COR-L47 (cell line): ENCODE results near the gene BABAM2.

Experiments
- DNase-seq: peaks from one replicate; lab custom pipeline; 2025; lab: John Stamatoyannopoulos, UW

The BABAM2 gene

DNA sequence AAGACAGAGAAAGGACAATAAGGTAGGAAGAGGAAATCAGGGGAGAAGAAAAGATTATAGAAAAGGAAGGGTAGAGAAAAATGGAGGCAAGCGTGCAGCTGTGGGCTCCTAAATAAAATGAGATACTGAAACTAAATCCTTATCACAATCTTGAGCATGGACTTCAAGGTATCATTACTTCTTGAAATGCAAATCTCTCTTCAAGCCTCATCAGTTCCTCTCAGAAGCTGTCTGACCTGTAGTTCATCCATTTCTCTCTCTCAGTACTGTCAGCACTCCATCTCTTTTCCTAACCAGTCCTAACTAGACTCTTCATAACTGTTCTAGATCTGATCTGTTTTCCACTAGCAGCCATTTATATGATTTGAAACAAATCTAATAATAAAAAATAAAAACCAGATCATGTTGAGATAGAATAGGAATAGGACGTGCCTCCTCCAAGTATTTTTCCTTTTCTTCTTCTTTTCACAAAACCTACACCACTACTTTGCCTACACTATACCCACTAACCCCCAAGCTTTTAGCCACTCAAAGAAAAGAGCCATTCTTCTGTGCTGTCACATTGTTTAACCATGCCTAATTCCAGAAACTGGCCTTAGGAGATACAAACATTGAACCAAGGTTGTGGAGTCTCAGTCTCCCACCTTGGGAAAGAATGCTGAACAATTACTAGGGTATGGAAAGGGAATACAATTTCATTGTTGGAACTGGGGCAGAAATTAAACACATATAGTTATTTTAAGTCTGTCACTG lies 21.1 kb downstream of the BABAM2 start:
- DNase-seq = no peak

DNA sequence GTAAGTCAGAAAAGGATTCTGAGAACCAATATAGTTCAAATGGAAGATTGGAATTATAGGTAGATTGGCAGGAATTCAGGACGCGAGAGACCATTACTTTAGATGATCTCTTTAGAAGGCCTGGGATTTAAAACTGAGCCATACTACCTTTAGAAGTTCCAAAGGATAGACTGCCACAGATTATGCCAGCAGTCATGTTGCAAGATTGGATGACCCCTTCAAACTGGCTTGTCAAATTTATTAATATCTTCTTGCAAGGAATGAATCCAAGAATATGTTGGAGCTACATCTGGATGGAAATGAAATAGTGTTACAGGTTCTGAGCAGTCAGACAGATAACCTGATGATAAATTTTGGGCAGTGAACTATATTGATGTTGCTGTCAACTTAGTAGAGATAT lies 22.0 kb downstream of the BABAM2 start:
- DNase-seq = no peak

DNA sequence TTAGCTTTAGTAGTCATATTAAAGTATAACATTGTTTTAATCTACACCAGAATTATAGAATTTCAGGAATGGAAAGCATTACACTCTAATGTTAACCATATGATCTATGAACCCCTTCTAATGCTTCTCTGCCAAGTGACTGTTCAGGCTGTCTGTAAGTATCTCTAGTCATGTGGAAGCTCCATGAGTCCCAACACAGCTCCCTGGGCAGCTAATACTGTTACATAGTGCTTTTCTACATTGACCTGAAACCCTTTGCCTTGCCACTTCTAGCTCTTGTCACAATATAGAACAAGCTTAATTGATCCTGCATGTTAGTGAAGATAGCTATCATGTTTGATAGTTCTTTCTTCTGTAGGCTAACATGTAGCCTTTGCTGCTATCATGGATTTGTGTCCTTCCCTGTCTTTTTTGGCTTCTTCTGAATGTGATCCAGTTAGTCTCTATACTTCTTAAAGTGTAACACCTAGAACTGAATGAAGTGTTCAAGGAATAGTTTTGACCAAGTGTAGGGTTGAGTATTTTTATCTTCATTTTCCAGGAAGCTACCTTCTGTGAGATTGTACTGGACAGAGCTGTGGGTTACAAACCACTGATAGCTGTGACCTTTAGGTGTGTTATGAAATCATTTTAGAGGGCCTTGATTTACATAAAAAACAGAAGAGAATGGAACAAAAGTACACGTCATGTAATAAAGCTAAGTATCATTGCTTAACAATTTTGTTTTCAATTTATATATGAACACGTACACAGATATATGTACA lies 23.7 kb downstream of the BABAM2 start:
- no peak for DNase-seq

DNA sequence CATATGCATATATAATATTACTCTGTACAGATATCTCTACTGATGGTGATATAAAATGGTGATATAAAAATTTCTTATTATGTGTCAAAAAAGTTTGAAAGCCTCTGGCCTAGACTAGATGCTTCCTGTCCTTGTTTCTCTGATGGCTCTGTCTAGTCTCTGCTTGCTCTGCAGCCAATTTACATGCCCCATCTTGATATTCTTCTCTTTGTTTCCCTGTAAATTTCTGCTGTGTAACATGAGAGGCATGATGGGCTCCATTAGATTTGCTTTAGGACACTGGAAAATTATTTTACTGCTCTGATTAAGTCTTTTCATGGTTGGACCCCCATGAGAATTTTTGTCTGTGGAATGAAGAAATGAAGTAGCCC lies 24.3 kb downstream of the BABAM2 start:
- DNase-seq = no peak

DNA sequence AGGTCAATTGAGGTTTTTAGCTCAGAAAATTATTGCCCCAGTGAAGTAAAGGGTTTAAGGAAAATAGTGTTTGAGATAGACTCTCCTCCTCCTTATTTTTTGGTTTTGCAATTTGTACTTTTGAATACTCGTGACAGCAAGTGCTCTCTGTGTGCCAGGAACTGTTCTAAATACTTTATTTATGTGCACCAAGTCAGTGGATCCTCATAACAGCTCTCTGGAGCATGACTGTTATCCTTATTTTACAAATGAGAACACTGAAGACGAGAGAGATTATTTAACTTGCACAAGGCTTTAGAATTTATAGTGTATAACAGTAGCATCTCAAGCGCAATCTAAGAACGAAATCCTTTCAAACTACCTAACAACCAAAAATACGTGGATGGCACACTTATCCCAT lies 24.7 kb downstream of the BABAM2 start:
- no peak for DNase-seq

DNA sequence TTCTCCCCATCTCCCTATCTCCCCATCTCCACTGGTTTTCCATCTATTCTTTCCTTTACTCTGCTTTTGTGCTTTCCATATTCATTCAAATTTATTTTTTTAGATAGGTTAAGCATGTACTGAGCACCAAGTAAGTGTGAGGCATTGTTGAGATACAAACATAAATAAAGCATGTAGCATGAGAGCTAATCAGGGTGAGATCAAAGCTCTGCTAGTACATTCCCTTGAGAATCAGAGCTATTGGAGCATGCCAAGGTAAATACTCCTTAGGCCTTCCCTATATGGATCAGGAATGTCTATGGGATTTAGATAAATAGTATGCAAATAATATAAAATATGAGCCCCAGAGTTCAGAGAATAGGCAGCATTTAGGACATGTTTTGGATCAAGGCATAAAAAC lies 25.3 kb downstream of the BABAM2 start:
- DNase-seq = no peak

DNA sequence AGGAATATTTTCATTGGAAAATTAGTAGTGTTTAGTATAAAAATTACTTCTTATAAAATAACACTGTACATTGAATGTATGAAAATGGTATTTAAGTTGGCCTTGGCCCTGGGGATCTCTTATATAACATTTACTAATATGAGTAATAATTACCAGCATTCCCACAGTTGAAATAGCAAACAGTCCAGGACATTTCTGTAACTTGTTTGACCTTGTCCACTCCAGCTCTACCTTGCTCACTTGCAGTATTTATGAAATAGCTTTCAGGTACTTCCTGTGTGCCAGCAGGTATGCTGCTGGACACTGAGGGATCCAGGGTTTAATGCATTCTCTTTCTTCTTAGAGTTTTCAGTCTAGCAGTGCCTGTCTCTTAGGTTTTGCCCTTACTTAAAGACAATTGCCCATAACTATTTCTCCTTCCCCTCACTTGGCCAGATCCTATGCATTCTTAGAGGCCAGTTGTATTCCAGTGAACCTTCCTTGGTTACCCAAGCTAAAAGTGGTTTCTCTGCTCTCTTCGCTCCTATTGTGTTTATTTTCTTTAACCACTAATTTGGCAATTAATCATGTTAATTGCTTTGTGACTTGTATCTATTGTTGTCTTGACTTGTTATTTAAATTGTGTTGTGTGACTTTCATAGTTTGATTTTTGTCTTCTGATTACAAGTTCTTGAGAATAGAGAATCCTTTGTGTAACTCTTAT lies 25.9 kb downstream of the BABAM2 start:
- no peak for DNase-seq

DNA sequence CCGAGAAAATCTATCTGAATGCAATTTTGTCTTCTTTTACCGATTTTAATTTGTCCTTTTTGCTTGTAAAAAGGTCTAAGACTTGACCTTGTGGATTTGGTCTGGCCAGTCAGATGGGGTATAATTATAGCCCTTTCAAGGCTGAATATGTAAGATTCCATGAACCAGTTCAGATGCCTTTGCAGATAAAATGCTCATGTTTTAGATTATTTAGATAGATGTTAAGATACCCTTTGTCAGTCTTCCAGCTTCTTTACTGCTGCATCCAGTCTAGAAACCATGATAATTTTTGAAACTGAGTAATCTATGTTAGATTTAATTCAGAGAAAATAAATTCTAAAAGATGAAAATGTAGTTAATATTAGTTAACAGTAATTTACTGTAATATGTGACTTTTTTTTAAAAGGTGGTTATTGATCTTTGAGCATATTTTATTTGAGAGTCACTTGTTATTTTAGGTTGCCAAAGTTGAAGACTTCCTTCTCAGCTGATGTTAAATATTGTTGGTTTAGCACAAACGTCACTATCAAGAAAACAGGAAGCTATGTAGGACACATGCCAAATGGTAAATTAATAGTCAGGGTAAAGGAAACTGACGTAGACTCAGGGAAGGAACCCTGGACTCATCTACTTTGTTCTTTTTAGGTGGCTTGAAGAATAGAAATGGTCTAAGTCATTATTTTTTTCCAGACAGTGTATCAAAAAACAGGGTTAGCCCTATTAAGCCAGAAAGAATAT lies 29.8 kb downstream of the BABAM2 start:
- no peak for DNase-seq

DNA sequence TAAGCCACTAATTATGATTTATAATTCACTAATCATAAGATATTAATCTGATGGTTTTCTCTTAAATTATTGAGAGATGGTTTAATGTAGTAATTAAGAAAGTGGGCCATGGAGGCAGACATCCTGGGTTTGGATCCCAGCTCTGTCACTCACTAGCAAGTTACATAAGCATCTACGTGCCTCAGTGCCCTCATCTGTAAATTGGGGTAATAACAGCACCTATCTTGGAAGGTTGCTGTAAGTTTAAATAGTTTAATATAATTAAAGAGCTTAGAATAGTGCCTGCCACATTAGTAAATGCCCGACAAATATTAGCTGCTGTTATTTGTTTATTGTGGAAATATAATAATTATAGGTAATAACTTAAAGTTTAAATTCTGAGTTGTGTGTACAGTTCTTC lies 30.9 kb downstream of the BABAM2 start:
- DNase-seq = no peak

DNA sequence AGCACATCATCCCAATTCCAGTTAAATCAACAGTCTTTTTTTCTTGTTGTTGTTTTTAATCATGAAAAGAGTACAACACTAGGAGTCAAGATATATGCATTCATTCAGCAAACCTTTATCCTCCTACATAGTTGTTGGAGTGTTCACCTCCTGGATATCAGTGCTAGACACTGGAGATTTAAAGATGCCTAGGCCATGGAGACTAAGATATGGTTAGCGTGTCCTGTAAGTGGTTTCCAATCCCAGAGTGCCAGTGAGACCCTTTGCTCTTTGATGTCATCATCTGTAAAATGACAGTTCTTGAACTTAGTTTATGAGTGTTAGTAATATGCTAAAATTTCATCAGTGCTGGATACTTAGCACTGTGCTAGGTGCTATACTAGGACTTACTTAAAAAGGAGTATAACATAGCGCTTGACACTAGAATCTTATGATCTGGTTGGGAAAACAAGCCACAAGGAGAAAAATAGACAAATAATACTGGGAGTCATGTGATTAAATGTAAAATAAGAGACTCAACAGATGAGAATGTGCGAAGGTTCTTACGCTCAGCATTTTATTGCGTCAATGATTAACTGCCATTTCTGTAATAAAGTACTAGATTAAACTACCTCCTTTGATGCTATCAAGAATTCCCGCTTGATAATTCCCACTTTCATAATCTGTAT lies 31.5 kb downstream of the BABAM2 start:
- no peak for DNase-seq

DNA sequence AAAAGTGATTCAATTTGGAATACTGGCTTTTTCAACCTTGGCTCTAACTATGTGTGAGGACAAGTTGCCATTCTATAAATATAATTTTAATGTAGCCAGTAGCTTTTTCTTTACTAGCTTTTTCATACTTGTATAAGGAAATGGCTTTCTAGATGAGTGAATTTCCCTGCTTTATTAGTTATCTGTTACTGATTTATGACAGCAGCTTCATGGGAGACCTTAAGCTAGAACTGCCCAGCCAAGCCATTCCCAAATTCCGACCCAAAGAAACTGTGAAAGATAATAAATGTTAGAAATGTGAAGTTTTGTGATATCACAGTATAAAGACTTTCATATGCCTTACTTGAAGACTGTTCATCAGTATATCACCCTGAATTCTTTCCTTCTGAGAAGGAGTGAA lies 32.3 kb downstream of the BABAM2 start:
- no peak for DNase-seq

DNA sequence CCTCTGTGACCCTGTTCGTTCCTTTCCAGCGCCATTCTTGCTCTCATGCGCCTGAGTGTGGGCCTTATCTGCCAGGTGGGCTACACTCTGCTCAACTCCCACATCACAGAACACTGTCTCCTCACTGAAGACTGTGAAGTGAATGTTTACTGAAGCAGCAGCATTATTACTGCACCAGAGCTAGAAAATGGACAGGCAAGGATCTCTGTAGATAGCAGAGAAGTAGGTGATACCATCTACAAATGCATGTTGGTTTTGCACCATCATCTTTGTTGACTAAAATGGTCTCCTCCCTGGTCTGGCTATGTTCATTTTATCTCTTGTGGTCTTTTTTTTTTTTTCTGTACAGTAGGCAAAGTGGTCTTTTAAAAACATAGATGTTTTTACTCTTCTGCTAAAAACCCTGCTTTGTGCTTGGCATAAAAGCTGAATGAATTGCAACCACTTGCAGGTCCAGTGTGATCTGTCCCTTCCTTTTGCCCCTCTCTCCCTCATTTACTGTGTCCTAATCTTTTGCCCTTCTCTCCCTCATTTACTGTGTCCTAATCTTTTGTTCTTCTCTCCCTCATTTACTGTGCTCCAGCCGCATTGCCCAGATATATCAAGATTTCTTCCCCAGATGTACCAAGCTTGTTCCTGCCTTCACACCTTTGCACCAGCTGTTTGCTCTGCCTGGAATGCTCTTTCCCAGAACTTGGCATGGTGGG lies 35.4 kb downstream of the BABAM2 start:
- DNase-seq = no peak

DNA sequence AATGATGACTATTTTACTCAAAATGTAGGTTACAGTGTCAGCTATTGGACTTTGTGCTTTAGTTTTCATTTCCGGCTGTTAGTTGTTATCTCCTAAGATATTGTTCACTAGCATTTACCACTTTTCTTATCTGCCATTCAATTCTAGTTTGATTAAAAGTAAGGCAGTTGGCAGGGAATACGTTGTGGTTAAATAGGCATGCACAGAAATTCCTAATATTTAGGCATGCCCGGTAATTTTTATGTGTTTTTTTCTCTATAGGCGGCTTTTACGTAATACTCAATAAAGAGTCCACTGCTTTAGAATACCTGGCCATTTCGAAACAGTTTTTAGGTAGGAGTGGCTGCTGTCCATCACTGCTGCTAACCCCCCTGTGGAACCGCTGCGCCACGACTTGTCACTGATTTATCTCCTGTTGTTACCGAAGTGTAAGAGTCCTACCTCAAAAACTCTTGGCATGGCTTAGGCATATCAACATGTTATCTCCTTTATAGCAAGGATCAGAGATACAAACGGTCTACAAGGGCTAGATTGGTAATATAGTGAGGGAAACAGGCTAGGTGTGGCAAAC lies 39.5 kb downstream of the BABAM2 start:
- no peak for DNase-seq

DNA sequence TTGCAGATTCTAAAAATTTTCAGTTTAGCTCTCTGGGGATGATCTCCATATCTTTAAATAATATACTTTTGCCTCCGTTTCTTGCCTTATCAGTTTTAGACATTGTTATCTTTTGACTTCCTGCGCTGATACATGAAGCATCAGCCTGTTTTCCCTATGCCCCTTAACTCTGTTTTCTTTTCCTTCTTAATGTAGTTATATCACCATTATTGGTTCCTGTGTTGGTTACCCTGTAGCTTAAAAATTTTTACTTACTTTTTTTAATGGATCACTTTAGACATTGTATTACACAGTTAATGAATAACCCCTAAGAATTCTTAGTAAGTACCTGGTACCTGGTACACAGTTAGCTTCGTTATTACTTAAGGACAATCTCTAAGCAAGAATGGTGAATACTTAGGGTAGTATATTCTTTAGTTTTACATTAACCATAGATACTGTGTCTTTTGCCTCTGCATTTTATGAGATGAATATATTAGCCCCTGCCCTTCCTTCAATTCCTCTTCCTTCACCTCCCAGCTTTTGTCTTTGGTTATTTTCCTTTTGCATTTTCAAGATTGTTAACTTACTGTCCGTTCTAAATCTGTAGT lies 40.9 kb downstream of the BABAM2 start:
- DNase-seq = no peak

DNA sequence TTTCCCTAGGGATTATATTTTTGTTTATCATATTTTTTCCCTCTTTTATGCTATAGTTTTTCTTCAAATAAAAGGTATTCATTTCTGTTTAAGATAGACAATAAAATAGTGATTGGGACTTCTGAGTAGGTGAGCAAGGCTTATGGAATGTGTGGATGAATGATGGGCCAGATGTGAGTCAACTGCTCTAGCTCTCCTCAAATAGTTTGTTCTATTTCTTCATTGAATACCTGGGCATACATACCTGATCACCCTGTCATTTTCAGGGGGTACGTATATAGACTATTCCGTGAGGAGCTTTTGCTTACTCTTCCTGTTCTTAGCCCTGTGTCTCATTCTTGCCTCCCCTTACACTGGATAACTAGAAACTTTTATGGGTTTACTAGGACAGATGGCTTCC lies 41.9 kb downstream of the BABAM2 start:
- DNase-seq = no peak

DNA sequence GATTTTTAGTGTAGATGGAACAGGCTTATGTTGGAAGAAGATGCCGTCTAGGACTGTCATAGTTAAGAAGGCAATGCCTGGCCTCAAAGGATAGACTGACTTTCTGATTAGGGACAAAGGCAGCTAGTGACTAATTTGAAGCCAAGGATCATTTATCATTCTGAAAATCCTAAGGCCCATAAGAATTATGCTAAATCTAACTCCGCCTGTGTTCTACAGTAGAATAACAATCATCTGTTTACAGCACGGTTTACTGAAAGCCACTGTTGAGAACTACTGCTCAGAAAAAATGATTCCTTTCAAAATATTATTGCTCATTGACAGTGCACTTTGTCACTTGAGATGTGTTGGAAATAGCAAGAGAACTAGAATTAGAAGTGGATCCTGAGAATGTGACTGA lies 44.5 kb downstream of the BABAM2 start:
- DNase-seq = no peak

DNA sequence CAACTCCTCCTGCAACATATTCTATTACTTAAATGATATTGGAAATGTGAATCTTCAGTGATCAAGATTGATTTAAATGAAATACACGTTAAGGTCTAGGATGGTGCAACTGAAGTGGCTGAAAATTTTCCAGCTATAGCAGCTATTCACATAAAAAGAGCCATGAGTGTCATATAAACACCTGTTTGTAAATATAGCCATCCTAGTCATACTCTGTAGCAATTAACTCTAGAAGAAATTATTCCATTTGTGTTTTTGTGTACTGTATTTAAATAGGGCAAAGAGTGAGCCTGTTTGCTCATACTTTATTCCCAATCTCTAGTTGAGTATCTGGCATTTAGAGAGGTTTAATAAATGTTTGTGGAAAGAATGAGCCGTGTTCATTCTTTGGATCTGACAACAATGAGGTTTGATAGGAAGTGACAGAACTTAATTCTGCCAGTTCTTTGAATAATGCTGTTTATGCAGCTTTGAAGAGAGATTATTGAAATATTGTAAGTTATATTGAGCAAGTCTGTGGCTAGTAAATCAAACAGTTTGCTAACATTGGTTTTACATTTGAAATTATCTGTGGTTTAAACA lies 49.7 kb downstream of the BABAM2 start:
- no peak for DNase-seq

DNA sequence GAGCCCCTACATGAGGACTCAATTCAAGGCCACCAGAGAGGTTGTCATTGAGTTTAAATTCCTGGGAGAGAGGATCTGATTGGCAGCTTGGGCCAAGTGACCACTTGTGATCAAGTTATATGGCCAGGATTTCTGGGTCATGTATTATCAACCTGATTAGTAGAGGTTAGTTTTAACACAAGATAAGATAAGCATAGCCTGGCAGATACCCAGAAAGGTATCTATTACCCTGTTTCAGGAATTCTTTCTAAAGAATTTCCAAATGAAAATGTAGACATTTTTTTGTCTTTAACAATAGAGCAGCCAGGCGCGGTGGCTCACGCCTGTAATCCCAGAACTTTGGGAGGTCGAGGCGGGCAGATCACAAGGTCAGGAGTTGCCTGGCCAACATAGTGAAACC lies 50.5 kb downstream of the BABAM2 start:
- DNase-seq = no peak

DNA sequence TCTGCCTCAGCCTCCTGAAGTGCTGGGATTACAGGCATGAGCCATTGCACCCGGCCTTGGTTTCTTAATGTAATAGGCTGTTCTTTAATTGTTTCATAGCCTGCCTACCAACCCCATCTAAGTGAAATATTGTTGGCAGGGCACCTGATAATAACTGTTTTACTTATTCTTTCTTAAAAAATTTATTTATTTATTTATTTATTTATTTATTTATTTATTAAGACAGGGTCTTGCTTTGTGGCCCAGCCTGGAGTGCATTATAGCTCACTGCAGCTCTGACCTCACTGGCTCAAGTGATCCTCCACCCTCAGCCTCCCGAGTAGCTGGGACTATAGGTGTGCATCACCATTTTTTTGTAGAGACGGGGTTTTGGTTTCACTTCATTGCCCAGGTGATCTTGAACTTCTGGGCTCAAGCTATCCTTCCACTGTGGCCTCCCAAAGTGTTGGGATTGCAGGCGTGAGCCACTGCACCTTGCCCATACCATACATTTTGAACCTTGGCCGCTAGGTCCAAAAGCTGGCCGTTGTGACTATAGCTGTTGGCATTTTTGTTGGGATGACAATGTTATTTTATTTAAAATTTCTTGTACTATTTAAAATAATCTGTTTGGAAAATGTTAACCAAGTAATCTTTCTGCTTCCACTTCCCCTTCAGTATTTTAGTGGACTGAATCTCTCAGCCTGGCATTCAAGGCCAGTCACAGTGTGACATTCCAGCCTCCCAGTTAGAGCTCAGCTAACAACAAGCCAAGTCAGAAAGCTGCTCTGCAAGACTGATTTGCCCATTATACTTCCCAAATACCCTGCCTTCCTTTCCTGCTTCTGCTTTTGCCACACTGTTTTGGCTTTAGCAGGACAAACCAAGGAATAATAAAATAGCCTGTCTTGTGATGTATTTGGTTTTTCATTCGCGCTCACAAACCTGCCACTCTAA lies 52.4 kb downstream of the BABAM2 start:
- no peak for DNase-seq
